ENCODE measurements around the gene PFN3.
"Not testable (repeated sequence)": the region's sequence is repeated elsewhere in the genome, so short reads cannot be mapped to it uniquely, and the experiment has no call there.

The PFN3 gene

DNA sequence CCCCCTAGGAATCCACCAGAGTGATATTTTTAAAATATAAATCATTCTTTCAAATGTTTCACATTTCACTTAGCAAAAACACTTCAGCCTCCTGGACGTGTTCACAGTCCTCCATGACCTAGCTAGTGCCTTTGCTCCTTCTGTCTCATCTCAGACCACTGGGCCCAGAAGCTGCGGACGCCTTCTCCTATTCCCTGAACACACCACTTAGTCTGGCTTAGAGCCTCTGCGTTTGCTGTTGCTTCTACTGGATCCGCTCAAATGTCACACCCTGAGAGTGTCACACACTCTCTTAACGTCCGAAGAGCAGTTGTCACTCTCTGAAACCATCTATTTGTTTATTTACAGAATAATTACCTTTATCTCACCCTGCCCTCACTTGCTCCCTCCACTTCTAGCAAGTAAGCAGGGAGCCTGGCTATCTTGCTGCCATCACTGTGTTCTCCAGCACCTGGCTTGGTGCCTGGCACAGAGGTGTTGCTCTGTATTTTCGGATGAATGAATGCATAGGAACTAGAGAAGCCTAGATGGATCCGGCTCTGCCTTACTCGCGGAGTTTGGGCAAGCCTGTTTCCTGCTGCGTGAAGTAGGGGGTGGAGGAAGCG, 24.8 kb upstream of the PFN3 start:
- no peak for DNase-seq (ENCODE audit: low spot score)

- DNase-seq (ENCODE audit: low spot score) = no peak
These were observed 23.2 kb upstream of the PFN3 start for GRCh38 chr5:177423671-177424070.

GRCh38 chr5:177421062-177421798, 20.8 kb upstream of the PFN3 start:
- DNase-seq (ENCODE audit: low spot score) = no peak

DNA sequence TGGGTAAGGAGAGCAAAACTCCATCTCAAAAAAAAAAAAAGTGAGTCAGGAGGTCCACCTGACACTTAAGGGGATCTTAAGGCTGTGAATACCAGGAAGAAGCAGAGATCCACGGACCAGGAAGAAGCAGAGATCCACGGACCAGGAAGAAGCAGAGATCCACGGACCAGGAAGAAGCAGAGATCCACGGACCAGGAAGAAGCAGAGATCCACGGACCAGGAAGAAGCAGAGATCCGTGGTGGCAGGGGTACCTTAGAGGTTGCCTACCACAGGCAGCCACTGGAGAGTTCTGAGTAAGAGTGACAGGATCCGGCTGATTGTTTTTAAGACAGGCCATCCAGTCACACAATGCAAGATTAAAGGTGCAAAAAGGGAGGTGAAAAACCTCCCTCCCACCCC, 20.0 kb upstream of the PFN3 start:
- not testable (repeated sequence) for DNase-seq (ENCODE audit: low spot score)

DNA sequence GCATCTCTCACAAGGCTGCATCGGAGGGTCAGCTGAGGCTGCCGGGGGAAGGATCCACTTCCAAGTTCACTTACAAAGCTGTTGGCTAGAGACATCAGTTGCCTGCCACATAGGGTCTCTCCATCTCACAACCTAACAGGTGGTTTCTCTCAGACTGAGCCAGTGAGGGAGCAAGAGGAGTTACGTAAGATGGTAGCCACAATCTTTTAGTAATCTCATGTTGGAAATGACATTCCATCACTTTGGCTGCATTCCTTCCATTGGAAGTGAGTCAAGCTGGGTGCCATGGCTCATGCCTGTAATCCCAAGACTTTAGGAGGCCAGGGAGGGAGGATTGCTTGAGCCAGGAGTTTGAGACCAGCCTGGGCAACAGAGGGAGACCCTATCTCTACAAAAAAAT, 18.6 kb upstream of the PFN3 start:
- no peak for DNase-seq (ENCODE audit: low spot score)

DNA sequence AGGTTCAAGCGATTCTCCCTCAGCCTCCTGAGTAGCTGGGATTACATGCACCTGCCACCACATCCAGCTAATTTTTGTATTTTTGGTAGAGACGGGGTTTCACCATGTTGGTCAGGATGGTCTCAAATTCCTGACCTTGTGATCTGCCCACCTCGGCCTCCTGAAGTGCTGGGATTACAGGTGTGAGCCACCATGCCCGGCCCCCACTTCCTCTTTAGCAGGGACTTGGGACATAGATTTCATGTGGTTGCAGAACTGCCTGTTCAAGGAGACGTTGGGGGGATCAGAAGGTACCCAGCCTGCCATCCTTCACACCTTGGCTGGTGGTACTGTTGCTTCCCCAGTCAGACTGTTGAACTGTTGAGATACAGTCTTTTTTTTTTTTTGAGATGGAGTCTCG, 16.6 kb upstream of the PFN3 start:
- DNase-seq (ENCODE audit: low spot score) = not testable (repeated sequence)

DNA sequence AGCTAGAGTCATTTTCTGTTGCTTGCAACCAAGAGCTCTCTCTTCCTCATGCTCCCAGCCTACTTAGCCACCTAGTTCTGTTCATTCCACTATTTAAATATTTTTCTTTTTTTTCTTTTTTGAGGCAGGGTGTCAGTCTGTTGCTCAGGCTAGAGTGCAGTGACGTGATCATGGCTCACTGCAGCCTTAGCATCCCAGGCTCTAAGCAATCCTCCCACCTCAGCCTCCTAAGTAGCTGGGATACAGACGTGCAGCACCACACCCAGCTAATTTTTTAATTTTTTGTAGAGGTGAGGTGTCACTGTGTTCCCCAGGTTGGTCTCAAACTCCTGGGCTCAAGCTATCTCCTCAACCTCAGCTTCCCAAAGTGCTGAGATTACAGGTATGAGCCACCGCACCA, 14.0 kb upstream of the PFN3 start:
- no peak for DNase-seq (ENCODE audit: low spot score)

DNA sequence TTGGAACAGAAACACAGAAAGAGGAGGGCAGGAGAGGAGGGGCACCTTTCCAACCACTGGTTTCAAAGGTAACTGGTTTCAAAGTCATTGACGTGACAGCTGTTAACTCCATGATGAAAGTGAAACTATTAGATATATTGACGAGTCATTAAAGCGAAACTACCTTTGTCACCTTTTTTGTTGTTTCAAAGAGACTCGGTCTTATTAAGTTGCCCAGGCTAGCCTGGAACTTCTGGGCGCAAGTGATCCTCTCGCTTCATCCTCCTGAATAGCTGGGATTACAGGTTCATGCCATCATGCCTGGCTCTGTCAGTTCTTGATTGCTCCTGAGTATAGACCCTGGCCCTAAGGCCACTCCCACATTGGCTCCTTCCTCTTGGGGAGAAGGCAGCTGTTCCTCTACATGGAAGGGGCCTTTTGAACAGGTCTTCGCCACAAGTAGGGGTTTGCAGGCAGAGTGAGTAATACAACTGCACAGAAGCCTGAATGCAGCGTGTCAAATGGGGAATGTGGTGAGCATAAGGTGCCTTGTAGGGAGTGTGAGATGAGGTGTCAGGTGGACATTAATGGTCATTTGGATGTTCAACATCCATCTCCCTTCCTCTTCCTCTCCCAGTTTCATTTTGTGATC, 12.3 kb upstream of the PFN3 start:
- no peak for DNase-seq (ENCODE audit: low spot score)

DNA sequence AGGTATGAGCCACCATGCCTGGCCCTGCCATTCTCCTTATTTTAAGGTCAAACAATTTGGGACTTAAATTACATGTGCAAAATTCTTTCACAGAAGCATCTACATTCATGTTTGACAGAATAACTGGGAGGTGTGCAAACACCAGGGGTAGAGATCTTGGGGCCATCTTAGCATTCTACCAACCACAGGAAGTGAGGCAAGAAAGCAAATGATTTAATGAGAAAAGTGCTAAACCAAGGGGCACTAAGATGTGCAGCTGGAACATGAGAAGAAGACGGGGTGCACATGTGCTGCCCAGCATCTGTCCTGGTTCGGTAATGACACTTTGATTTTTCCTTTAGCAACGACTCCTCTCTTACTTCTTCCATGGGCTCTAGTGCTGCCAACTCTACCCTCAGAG, 10.1 kb upstream of the PFN3 start:
- no peak for DNase-seq (ENCODE audit: low spot score)

DNA sequence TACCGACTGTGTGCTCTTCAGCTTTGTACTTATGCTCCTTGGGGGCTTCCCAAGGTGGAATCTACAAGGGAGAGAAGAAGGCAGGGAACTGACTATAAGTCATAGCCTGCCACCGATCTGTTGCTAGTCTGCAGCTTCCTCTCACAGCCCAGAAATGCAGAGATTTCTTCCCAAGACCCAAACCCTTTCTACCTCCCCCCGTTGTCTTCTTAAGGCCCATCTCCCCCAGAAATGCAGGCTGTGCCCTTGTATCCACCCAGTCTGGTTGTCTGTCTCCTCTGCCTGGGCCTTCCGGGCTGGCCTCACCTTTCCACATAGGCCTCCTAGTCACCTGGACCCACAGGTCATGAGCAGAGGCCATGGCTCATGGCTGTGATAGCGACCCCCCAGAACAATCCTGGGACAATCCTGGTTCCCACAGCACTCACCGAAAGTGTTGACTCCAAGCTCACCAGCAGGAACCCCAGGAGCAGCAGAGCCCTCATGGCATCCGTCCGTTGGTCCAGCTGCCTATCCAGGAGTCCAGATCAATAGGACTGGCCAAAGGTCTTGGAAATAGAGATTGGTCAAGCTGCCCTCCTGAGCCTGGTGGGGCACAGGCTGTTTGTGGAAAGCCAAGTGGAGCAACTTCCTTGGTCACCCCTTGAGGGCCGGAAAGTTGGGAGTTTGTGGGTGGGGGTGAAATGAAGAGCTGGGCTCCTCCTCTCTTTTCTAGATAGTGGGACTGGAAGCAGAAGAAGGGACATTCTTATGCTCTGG, 8.8 kb upstream of the PFN3 start, which contains the start of gene F12:
TSS of gene F12 (minus strand) at position 522 of the 759 bp plus-strand sequence. CDS start at position 485, 37 bp downstream.
- DNase-seq (ENCODE audit: low spot score) = no peak

DNA sequence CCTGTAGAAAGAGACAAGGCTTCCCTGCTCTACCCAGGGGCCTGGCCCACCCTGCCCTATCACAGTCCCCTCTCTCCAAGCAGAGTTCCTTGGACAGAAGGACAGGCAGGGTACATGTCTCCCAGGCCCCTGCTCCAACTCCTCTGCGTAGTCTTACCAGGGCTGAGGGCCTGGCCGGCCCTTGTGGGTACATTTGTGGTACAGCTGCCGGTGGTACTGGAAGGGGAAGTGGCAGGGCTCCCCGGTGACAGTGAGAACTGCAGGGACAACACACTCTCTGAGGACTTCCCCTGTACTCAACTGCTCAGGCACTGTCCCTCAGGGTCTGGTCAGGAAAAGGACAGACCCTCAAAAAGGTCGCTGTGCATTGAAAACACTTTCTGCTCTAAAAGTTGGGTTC, 5.3 kb upstream of the PFN3 start:
- DNase-seq (ENCODE audit: low spot score) = no peak

GRCh38 chr5:177405312-177405711, 4.9 kb upstream of the PFN3 start:
- no peak for DNase-seq (ENCODE audit: low spot score)

DNA sequence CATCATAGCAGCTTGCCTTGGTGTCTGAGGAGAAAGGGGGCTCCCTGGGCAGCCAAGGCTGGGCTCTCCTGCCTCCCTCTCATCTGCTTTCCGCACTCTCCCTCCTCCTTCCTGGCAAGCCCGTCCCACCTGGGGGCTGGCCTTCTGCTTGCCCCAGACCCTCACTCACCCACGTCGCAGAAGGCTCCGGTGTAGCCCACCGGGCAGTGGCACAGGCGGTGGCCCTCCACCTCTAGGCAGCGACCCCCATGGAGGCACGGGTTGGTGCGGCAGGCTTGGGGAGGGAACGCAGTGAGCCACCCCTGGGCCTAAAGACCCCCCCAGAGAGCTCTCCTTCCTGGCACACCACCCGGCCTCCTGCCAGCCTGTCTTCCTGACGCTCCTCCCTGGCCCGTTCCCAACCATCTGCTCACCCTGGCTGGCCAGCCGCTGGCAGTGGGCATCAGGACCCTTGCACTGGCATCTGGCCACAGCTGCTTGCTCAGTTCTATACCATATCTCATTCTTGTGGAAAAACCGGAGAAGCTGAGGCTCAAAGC, 4.2 kb upstream of the PFN3 start:
- no peak for DNase-seq (ENCODE audit: low spot score)

GRCh38 chr5:177403792-177404640, 3.6 kb upstream of the PFN3 start:
- peak; percentile 86 for DNase-seq (ENCODE audit: low spot score)

GRCh38 chr5:177403102-177403791, 2.8 kb upstream of the PFN3 start:
- peak; percentile 68 for DNase-seq (ENCODE audit: low spot score)

- DNase-seq (ENCODE audit: low spot score) = peak; percentile 64
These were observed 2.0 kb upstream of the PFN3 start for GRCh38 chr5:177402271-177403043.

GRCh38 chr5:177397875-177398390, 2.5 kb downstream of the PFN3 start:
- DNase-seq (ENCODE audit: low spot score) = no peak

DNA sequence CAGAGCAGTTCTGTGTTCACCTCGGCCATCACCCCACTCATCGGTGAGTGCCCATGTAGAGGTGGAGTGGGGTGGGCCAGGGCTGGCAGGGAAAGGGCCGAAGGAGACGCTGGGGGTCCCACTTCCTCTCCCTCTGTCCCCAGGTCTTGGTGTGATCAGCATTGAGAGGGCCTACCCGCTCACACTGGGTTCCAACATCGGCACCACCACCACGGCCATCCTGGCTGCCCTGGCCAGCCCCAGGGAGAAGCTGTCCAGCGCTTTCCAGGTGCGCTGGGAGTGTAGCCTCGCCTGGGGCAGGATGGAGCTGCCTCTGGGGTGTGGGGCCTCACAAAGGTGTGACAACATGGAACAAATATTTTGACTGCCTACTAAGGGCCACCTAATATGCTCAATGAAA, 3.7 kb downstream of the PFN3 start:
- DNase-seq (ENCODE audit: low spot score) = no peak

GRCh38 chr5:177396078-177396477, 4.4 kb downstream of the PFN3 start:
- no peak for DNase-seq (ENCODE audit: low spot score)

GRCh38 chr5:177393990-177394389, 6.5 kb downstream of the PFN3 start:
- DNase-seq (ENCODE audit: low spot score) = no peak
